NB4 (cell line): ENCODE results near the gene MRPS7.

Source experiments
- POLR2A ChIP-seq: IDR thresholded peaks from 2 replicates; pipeline ENCODE4 v1.6.1; 2011; ENCODE audit warnings: mild to moderate bottlenecking; ENCODE audit not compliant: insufficient read length; ENCODE audit errors: extremely low read depth
- TF ChIP-seq, protein P1 (sequence below): IDR thresholded peaks from one replicate; pipeline ENCODE4 v1.5.1; 2012; ENCODE audit warnings: low read depth, low read length

- TF ChIP-seq, protein P1, sequence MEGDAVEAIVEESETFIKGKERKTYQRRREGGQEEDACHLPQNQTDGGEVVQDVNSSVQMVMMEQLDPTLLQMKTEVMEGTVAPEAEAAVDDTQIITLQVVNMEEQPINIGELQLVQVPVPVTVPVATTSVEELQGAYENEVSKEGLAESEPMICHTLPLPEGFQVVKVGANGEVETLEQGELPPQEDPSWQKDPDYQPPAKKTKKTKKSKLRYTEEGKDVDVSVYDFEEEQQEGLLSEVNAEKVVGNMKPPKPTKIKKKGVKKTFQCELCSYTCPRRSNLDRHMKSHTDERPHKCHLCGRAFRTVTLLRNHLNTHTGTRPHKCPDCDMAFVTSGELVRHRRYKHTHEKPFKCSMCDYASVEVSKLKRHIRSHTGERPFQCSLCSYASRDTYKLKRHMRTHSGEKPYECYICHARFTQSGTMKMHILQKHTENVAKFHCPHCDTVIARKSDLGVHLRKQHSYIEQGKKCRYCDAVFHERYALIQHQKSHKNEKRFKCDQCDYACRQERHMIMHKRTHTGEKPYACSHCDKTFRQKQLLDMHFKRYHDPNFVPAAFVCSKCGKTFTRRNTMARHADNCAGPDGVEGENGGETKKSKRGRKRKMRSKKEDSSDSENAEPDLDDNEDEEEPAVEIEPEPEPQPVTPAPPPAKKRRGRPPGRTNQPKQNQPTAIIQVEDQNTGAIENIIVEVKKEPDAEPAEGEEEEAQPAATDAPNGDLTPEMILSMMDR, result no peak
- no peak for TF ChIP-seq POLR2A
These were observed 22.5 kb upstream of the MRPS7 start for GRCh38 chr17:75239214-75239613.
